ENCODE measurements around the gene SLC38A9.
"Not testable (repeated sequence)": the region's sequence is repeated elsewhere in the genome, so short reads cannot be mapped to it uniquely, and the experiment has no call there.

The SLC38A9 gene, protein sequence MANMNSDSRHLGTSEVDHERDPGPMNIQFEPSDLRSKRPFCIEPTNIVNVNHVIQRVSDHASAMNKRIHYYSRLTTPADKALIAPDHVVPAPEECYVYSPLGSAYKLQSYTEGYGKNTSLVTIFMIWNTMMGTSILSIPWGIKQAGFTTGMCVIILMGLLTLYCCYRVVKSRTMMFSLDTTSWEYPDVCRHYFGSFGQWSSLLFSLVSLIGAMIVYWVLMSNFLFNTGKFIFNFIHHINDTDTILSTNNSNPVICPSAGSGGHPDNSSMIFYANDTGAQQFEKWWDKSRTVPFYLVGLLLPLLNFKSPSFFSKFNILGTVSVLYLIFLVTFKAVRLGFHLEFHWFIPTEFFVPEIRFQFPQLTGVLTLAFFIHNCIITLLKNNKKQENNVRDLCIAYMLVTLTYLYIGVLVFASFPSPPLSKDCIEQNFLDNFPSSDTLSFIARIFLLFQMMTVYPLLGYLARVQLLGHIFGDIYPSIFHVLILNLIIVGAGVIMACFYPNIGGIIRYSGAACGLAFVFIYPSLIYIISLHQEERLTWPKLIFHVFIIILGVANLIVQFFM

GRCh38 chr5:55712023-55712859, at the start of gene SLC38A9:
SLC38A9 (minus strand) TSS chr5:55712324; CDS start chr5:55697958, 14,366 bp downstream.
- peak; percentile 85 for DNase-seq

DNA sequence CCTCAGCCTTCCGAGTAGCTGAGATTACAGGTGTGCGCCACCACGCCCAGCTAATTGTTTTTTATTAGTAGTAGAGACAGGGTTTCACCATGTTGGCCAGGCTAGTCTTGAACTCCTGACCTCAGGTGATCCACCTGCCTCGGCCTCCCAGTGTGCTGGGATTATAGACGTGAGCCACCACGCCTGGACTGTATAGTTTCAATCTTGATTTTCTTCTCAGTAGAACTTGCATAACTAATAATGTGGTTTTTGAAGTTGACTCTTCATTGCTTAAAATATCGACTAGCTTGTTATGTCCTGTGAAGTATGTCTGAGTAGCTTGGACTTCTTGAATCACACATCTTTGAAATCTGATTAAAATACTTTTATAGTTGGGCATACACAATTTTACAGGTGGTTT, 49.6 kb upstream of the SLC38A9 start:
- DNase-seq: not testable (repeated sequence)

DNA sequence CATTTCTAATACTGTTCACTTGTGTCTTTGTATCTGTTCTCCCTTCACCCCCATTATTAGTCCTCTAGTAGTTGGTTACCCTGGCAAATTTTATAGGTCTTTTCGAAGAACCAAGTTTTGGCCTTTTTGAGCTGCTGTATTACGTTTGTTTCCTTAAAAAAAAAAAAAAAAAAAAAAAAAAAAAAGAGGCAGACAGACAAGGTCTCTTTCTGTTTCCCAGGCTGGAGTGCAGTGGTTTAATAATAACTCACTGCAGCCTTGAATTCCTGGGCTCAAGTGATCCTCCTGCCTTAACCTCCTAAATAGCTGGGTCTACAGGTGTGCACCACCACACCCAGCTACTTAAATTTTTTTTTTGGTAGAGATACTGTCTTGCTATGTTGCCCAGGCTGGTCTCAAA, 46.6 kb upstream of the SLC38A9 start:
- DNase-seq: no peak

GRCh38 chr5:55758231-55758630, 46.1 kb upstream of the SLC38A9 start:
- DNase-seq: no peak

DNA sequence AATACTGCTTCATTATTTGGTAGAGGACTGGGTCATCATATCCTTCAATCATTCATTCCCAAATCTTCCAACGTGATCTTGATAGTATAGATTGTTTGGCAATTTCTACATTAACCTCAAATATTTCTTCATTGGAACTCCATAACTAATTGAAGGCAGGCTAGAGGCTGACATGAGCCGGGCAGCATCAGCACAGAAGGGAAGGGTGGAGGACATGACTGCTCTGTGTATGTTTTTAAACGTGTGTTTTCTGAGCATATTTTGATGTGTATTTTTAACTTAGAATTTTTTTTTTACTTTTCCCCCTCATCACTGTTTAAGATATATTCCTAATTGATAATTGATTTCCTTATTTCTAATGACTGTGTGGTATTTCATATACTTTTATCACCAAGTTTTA, 38.4 kb upstream of the SLC38A9 start:
- no peak for DNase-seq

GRCh38 chr5:55750063-55750462, 37.9 kb upstream of the SLC38A9 start:
- DNase-seq: no peak

DNA sequence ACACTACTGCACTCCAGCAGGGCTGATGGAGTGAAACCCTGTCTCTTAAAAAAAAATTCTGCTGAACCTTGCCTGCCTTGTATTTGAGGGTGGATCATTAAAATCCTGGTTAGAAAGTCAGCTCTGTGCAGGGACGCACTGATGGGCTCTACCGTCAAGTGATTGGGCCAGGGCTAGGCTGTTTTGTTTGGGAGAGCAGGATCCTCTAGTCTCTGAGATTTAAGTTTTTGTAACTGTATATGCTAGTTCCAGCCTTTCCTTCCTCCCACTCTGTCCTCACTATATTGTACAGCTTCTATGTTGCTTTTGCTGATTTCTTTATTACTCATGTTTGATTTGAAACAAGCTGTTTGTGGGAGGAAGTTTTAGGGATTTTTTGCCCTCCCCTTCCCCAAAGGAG, 37.3 kb upstream of the SLC38A9 start:
- DNase-seq: no peak

DNA sequence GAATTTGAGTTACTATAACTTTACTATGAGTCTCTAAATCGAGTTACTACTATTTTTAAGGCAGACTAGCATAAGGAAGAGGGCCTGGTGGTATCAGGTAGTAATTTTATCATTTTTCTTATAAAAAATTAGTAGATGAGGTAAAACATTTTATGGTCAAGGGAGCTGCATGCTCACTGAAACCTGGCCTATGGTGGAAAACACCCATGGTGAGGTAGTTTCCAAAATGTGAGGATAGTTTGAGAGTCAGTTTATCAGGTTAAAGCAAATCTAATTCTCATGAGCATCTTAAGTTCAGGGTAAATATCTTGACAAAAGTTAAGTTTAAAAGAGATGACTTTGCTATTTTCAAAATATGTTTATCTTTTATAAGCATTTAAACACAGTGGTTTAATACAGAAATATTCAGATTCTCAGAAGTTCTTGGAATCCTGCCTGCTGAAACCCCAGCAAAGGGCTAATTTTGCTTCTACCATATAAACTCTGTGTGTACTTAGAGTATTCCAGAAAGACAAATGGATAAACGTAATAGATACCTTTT, 35.7 kb upstream of the SLC38A9 start:
- DNase-seq: no peak

- no peak for DNase-seq
Observed at GRCh38 chr5:55742778-55743177, 30.7 kb upstream of the SLC38A9 start.

DNA sequence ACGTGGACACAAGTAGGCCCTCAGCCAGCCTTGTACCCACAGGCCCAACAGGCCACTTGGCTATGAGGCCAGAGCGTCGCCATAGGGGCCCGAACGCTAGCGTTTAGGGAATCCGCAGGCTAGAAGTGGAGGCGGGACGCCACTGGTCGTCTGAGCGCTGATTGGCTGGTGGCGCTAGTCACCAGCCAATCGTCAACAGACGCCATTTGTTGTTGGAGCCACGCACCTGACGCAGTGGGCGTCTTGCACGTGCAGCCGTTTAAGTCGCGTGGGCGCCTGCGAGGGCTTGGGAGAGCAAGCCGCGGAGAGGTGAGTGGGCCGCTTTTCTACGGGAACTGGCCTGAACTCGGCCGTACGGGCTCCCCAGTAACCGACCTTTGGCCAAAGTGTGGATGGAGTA, 25.7 kb upstream of the SLC38A9 start, which contains the start of gene DDX4:
TSS of gene DDX4 (plus strand) at position 269 of the 400 bp plus-strand sequence. CDS start 903 bp downstream, outside the sequence.
- DNase-seq: no peak

DNA sequence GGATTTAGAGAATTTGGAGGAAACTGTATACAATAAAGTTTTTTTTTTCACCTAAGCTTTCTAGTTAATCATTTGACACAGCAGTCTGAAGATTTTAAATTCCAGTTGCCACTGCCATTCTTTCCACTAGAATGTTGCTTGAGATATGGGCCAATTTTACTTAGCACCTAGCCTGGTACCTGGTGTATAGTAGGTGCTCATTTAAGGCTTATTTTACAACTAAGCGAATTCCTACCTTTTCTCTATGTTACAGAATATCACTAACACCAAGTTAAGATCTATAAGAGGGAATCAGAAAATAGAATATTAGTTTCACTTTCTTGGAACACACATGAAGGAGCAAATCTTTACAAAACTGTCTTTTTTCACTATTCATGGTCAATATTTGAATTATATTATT, 22.5 kb upstream of the SLC38A9 start:
- no peak for DNase-seq

GRCh38 chr5:55732585-55732984, 20.5 kb upstream of the SLC38A9 start:
- DNase-seq: no peak

DNA sequence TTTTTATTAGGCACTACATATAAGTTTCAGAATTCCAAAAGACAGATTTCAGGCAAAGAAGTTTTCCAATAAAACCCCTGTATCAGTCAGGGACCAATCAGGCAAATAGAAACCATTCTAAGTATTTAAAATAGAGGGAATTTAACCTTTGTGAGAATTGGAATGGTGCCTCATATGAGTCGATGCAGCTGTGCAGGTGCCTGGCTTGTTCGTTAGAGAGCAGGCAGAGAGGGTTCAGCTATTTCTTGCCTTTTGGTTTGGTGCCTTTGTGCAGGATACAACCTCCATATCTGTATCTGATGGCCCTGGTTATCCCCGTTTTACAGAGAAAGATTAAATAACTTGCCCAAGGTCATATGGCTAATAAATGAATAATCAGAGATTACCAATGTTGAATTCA, 19.7 kb upstream of the SLC38A9 start:
- no peak for DNase-seq

DNA sequence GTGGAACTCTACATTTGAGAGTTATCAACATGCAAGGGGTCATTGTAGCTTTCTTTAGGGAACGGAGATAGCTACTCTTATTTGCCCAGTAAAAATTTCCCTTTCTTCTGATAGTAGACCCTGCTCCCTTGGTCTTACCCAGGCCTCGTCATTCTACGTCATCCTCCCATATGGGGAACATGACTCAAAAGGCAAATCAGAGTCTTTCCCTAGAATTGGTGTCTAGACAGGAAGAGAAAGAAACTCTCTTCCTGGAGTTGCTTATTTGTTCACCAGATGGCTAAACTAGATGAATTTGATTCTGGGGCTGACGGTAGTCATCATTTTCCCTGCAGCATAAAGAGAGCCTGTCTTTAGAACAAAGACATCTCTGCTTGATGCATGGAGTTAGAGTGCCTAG, 12.2 kb upstream of the SLC38A9 start:
- no peak for DNase-seq

- no peak for DNase-seq
Observed at GRCh38 chr5:55720188-55720703, 8.1 kb upstream of the SLC38A9 start.

DNA sequence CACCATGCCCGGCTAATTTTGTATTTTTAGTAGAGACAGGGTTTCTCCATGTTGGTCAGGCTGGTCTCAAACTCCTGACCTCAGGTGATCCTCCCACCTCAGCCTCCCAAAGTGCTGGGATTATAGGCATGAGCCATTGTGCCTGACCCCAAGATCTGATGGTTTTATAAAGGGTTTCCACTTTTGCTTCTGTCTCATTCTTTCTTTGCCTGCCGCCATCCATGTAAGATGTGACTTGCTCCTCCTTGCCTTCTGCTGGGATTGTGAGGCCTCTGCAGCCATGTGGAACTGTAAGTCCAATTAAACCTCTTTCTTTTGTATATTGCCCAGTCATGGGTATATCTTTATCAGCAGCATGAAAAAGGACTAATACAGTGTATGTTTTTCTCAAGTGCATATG, 6.9 kb upstream of the SLC38A9 start:
- not testable (repeated sequence) for DNase-seq

DNA sequence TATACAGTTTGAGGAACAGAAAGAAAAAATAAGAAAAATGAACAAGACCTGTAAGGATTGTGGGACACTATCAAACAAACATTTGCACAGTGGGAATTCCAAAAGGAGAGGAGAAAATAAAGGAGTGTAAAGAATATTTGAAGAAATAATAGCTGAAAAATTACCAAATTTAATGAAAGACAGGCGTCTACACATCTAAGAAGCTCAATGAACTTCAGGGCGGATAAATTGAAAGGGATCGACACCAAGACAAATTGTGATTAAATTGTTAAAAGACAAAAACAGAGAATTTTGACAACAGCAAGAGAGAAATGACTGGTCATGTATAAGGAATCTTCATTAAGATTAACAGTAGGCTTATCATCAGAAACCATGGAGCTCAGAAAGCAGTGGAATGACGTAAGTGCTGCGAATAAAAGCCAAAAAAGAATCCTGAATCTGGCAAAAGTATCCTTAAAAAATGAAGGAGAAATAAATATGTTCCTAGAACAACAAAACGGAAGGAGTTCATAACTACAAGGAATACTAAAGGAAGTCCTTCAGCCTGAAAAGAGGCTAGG, 3.5 kb upstream of the SLC38A9 start:
- DNase-seq: no peak

GRCh38 chr5:55714749-55715148, 2.6 kb upstream of the SLC38A9 start:
- DNase-seq: no peak

DNA sequence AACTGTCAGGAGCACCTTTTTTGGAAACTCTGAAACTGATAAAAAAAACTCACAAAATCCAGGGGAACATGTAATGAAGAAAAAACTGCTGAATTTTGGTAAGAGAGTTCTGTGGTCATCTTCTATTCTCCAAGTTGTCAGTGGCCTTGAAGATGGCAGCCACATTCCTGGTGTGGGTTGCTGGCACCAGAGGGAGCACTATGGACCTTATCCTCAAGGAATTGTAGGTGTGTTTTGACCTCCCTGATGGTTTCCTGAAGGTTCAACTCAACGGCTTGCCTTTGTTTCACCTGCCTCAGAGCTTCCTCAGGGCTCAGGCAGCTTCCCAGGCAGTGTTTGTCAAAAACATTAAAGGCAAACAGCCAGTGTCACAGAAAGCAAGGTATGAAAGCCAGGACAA, 2.2 kb upstream of the SLC38A9 start:
- no peak for DNase-seq

GRCh38 chr5:55713871-55714270, 1.7 kb upstream of the SLC38A9 start:
- no peak for DNase-seq

GRCh38 chr5:55711507-55712022, 559 bp downstream of the SLC38A9 start:
- no peak for DNase-seq

GRCh38 chr5:55708732-55709131, 3.4 kb downstream of the SLC38A9 start:
- no peak for DNase-seq

DNA sequence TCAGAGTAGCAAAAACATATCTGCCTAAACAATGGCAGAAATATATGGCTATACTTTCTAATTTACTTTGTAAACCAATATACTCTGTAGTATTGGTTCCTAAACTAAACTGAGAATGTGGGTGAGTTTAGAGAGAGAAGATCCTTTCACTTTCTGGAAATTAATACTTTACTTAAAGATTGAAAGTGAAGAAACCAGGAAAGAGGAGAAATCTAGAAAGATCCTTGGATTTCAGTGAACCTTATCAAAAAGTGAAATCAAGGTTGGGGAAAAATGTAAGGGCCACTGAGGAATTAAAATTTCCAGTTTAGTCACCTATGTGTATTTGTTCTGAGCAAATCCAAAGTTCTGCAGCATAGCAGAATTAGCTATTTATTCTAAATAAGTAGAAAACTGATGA, 5.9 kb downstream of the SLC38A9 start:
- no peak for DNase-seq
